IMR-90 (cell line): ENCODE measurements around the gene TNKS1BP1. TPM values are rescaled to one million over a fixed set of nuclear protein-coding genes. Genes with fewer than 3 reads are reported as not detected.

Experiments used
- ATAC-seq: fragments of 200-7000 bp; cut with Tn5 transposase; 2 replicates; pipeline ENCODE4 v1.9.1; 2020; ENCODE audit warnings: low read depth, mild to moderate bottlenecking, moderate library complexity
- BruUV-seq: library from RNA; stranded (reverse); fragments of 400-500 nt; replicated peaks from 2 replicates; lab custom pipeline; 2021; lab: Mats Ljungman, UMichigan
- CTCF ChIA-PET: fragments of 300-600 bp; formaldehyde crosslinking; extraction: SDS; loops from one replicate; lab custom pipeline; 2021; ENCODE audit warnings: antibody characterized with exemption; lab: Yijun Ruan, JAX
- POLR2A ChIA-PET: fragments of 300-600 bp; sonication (Branson Sonifier 250); formaldehyde crosslinking; loops from one replicate; lab custom pipeline; 2022; ENCODE audit warnings: antibody characterized with exemption; ENCODE audit not compliant: unreplicated experiment; lab: Charles Lee
- DNase-seq: peaks from one replicate; pipeline ENCODE4 v3.0.0; 2013
- H2AFZ ChIP-seq: replicated peaks from 2 replicates; pipeline ENCODE3; 2013; ENCODE audit warnings: low read length, mild to moderate bottlenecking; ENCODE audit not compliant: poor library complexity
- H2AK5ac ChIP-seq: 2 replicates; pipeline ENCODE4 v1.6.1; 2013; ENCODE audit warnings: low read depth, low read length, inconsistent platforms
- H2AK9ac ChIP-seq: replicated peaks from 2 replicates; pipeline ENCODE3; 2013; ENCODE audit warnings: mild to moderate bottlenecking, low read depth, low read length, moderate library complexity; ENCODE audit not compliant: poor library complexity
- H2BK120ac ChIP-seq: 2 replicates; pipeline ENCODE4 v1.6.1; 2013; ENCODE audit warnings: low read depth, low read length, inconsistent platforms
- H2BK15ac ChIP-seq: 3 replicates; pipeline ENCODE4 v1.6.1; 2013; ENCODE audit warnings: low read depth, low read length, inconsistent platforms
- H2BK20ac ChIP-seq: 2 replicates; pipeline ENCODE4 v1.6.1; 2013; ENCODE audit warnings: low read depth, mild to moderate bottlenecking, inconsistent platforms, low read length, moderate library complexity
- H2BK5ac ChIP-seq: 2 replicates; pipeline ENCODE4 v1.6.1; 2013; ENCODE audit warnings: mild to moderate bottlenecking, low read depth, low read length, inconsistent platforms; ENCODE audit not compliant: poor library complexity, severe bottlenecking
- H3K14ac ChIP-seq: replicated peaks from 2 replicates; pipeline ENCODE4 v1.6.1; 2013; ENCODE audit warnings: low read depth, low read length, inconsistent platforms
- H3K18ac ChIP-seq: 2 replicates; pipeline ENCODE4 v1.6.1; 2013; ENCODE audit warnings: low read depth, low read length, control low read depth
- H3K23ac ChIP-seq: 2 replicates; pipeline ENCODE4 v1.6.1; 2013; ENCODE audit warnings: low read depth, low read length, inconsistent platforms
- H3K27ac ChIP-seq: 2 replicates; pipeline ENCODE4 v1.5.1; 2013; ENCODE audit warnings: mild to moderate bottlenecking, control low read depth, low read length; ENCODE audit not compliant: insufficient read depth
- H3K27me3 ChIP-seq: 2 replicates; pipeline ENCODE4 v1.6.1; 2013; ENCODE audit warnings: low read length; ENCODE audit not compliant: control insufficient read depth, insufficient read depth
- H3K36me3 ChIP-seq: 2 replicates; pipeline ENCODE4 v1.6.1; 2013; ENCODE audit warnings: low read length, mixed read lengths; ENCODE audit not compliant: control insufficient read depth, insufficient read depth
- H3K4ac ChIP-seq: 2 replicates; pipeline ENCODE4 v1.6.1; 2013; ENCODE audit warnings: low read depth, low read length, inconsistent platforms
- H3K4me1 ChIP-seq: 2 replicates; pipeline ENCODE4 v1.6.1; 2013; ENCODE audit warnings: low read length, mixed read lengths; ENCODE audit not compliant: control insufficient read depth, insufficient read depth
- H3K4me2 ChIP-seq: 2 replicates; pipeline ENCODE4 v1.6.1; 2013; ENCODE audit warnings: low read depth, mild to moderate bottlenecking, control low read depth, low read length, moderate library complexity
- H3K4me3 ChIP-seq: 2 replicates; pipeline ENCODE4 v1.5.1; 2013; ENCODE audit warnings: low read depth, mild to moderate bottlenecking, control low read depth, low read length, moderate library complexity; ENCODE audit not compliant: insufficient read depth
- H3K56ac ChIP-seq: 2 replicates; pipeline ENCODE4 v1.6.1; 2013; ENCODE audit warnings: low read length, inconsistent platforms; ENCODE audit not compliant: insufficient read depth; ENCODE audit errors: extremely low read depth
- H3K79me1 ChIP-seq, 2 experiments: 2 replicates each; pipeline ENCODE4 v1.6.1; 2013; ENCODE audit warnings: low read length in 2 of 2, inconsistent platforms in 1 of 2, low read depth in 1 of 2
- H3K9ac ChIP-seq: 2 replicates; pipeline ENCODE4 v1.6.1; 2013; ENCODE audit warnings: low read depth, low read length, control low read depth
- H3K9me1 ChIP-seq: 2 replicates; pipeline ENCODE4 v1.6.1; 2013; ENCODE audit warnings: low read length, inconsistent platforms; ENCODE audit not compliant: insufficient read depth
- H3K9me3 ChIP-seq: 2 replicates; pipeline ENCODE4 v1.6.1; 2013; ENCODE audit warnings: low read length; ENCODE audit not compliant: control insufficient read depth, insufficient read depth
- H4K20me1 ChIP-seq: 2 replicates; pipeline ENCODE4 v1.6.1; 2013; ENCODE audit warnings: low read length, inconsistent platforms; ENCODE audit not compliant: insufficient read depth
- H4K5ac ChIP-seq: 2 replicates; pipeline ENCODE4 v1.6.1; 2013; ENCODE audit warnings: mild to moderate bottlenecking, low read depth, low read length, control low read depth
- H4K8ac ChIP-seq, 2 experiments: 2 replicates each; pipeline ENCODE4 v1.6.1; 2013; ENCODE audit warnings: low read depth in 2 of 2, low read length in 2 of 2, control low read depth in 1 of 2, inconsistent platforms in 1 of 2
- H4K91ac ChIP-seq: 2 replicates; pipeline ENCODE4 v1.6.1; 2013; ENCODE audit warnings: low read depth, low read length, inconsistent platforms; ENCODE audit not compliant: insufficient read depth
- CEBPB ChIP-seq: IDR thresholded peaks from 2 replicates; pipeline ENCODE4 v1.6.1; 2012; ENCODE audit warnings: low read depth, low read length, improper control_type of control experiment
- MAZ ChIP-seq: IDR thresholded peaks from 2 replicates; pipeline ENCODE4 v1.6.1; 2012; ENCODE audit warnings: low read depth, mild to moderate bottlenecking, low read length, improper control_type of control experiment, moderate library complexity, borderline replicate concordance
- WGBS, 2 experiments: methylation state at CpG; one replicate each; pipeline versions ENCODE4 v1.1.5 to v1.1.7; 2013; ENCODE audit warnings: missing lambda C conversion rate in 2 of 2; ENCODE audit not compliant: insufficient read length in 1 of 2; ENCODE audit errors: extremely low coverage in 2 of 2; 5-methylcytosine and 5-hydroxymethylcytosine counted together
- dilution Hi-C: fragments of 300-500 bp; cut with HindIII; formaldehyde crosslinking; loops from one replicate; pipeline ENCODE4 v1.14.3; 2018; ENCODE audit warnings: low sequenced_read_pairs; ENCODE audit not compliant: unreplicated experiment
- in situ Hi-C: fragments of 300-500 bp; cut with MboI; formaldehyde crosslinking; loops from 3 replicates; pipeline ENCODE4 v1.14.3; 2019; ENCODE audit warnings: low sequenced_read_pairs, inconsistent platforms, mixed read lengths
- intact Hi-C: fragments of 100-400 bp; cut with micrococcal nuclease; formaldehyde crosslinking; loops from 2 replicates; pipeline ENCODE4 v1.10.0; 2022
- polyA plus RNA-seq, 3 experiments: library from polyadenylated mRNA; depleted of rRNA; stranded (reverse); fragments of >200 nt; gene quantifications; 2 replicates each; pipeline ENCODE4 v1.2.3, GENCODE V29; 2012; ENCODE audit warnings: low replicate concordance in 1 of 3
- total RNA-seq: library from RNA; depleted of rRNA; stranded (reverse); fragments of >200 nt; gene quantifications from 2 replicates; pipeline ENCODE4 v1.2.3, GENCODE V29; 2012

Gene TNKS1BP1
- total and polyA plus RNA-seq, 2 of the 4 experiments (the other 2 are of a cell fraction), result 31.7 to 71.4 TPM

DNA sequence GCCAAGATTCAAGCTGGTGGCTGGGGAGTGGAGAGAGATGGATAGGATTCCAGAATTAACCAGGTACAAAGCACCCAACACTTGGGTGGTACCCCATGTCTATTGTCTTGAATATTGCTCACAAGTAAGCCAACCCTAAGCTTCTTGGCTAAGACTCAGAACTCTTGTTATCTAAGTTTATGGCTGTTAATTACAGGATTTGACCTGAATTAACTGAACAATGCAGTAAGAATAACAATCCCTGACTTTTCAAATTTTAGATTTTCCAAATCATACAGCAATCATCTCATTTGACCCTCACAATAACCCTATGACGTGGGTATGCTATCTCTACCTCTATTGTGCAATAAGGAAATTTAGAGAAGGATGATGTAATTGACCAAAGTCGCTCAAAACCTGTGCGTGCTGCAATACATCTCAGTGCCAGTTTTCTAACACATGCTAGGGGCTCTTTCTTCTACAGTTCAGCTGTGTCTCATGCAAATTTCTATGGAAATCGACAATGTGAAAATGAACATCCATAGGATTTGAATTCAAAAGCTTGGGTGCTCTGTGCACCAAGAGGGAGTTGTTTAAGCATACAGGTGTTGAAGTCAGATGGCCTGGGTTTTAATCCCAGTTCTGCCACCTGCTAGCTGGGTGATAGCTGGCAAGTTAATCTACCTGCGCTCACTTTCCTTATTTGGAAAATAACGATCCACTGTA is 47.6 kb downstream of the TNKS1BP1 start:
- Histone ChIP-seq H3K4ac (peak overlapping the region; percentile 97), H3K56ac (peak overlapping the region; percentile 81; the same call in 1 of the 2 replicates), H2AK9ac (no peak overlapping the region), H4K91ac (peak overlapping the region; percentile 98), H2BK15ac (peak overlapping the region; percentile 100), H2AK5ac (peak overlapping the region; percentile 65; the same call in 1 of the 2 replicates), H4K8ac (peak overlapping the region; percentile 85 to 99), H3K79me1 (no peaks in the 10 kb centered on the region), H3K18ac (peak overlapping the region; percentile 42), H3K4me3 (no peak overlapping the region), H2AFZ (peak overlapping the region; percentile 9), H3K4me2 (peak overlapping the region; percentile 86; the same call in 1 of the 2 replicates), H3K23ac (peak overlapping the region; percentile 83; the same call in 1 of the 2 replicates), H3K9me1 (peaks cover 14% of the 10 kb centered on the region), H2BK20ac (peak overlapping the region; percentile 90), H4K20me1 (no peaks in the 10 kb centered on the region), H2BK5ac (peak overlapping the region; percentile 93), H3K14ac (peak overlapping the region; percentile 88; the same call in 1 of the 2 replicates), H3K9ac (peak overlapping the region; percentile 78), H3K36me3 (no peaks in the 10 kb centered on the region), H3K9me3 (peaks cover 5% of the 10 kb centered on the region), H3K27ac (peak overlapping the region; percentile 84; the same call in 1 of the 2 replicates), H3K4me1 (peaks cover 29% of the 10 kb centered on the region), H3K27me3 (no peaks in the 10 kb centered on the region), H2BK120ac (peak overlapping the region; percentile 98), H4K5ac (peak overlapping the region; percentile 33; the same call in 1 of the 2 replicates)
- ATAC-seq (no peak), DNase-seq (peak; percentile 41)
- in situ Hi-C loops, result no loop called here
- intact Hi-C loops, result loop anchor here (1.0 kb wide), 1 partner anchor 436 kb away; no protein-coding TSS in a partner anchor
- TF ChIP-seq MAZ, result no peak
- peak; percentile 94 for TF ChIP-seq CEBPB
- BruUV-seq, result no TSS peak
- POLR2A ChIA-PET, result no interaction called here
- CTCF ChIA-PET, result interaction anchor here (0.9 to 2.3 kb wide), 5 partner anchors 9 to 158 kb away, joined by 3 to 15 read pairs (median 5); no protein-coding TSS in a partner anchor
- dilution Hi-C loops, result no loop called here
- WGBS, 2 experiments, result no CpG with 5 or more reads among the region's 6 CpGs
